HG02642 (cell line): Measurements from ENCODE around the gene KSR1.

Source experiments
- ATAC-seq: cut with Tn5 transposase; IDR thresholded peaks from one replicate; pipeline ENCODE4 v1.9.1; 2021; ENCODE audit warnings: mild to moderate bottlenecking; ENCODE audit not compliant: unreplicated experiment, poor library complexity

KSR1 gene

GRCh38 chr17:27598337-27599050, 142.2 kb downstream of the KSR1 start:
- no peak for ATAC-seq

- no peak for ATAC-seq
These were observed 144.2 kb downstream of the KSR1 start for GRCh38 chr17:27600471-27600870.

GRCh38 chr17:27601069-27601974, 145.1 kb downstream of the KSR1 start:
- no peak for ATAC-seq

- no peak for ATAC-seq
These were observed 145.7 kb downstream of the KSR1 start for GRCh38 chr17:27601975-27602302.

- ATAC-seq: peak; percentile 44
These were observed 146.6 kb downstream of the KSR1 start for GRCh38 chr17:27602721-27603420.

GRCh38 chr17:27603421-27603770, 147.1 kb downstream of the KSR1 start:
- ATAC-seq: no peak

- ATAC-seq: no peak
These were observed 147.9 kb downstream of the KSR1 start for GRCh38 chr17:27603880-27604794.

GRCh38 chr17:27605409-27605808, 149.2 kb downstream of the KSR1 start:
- no peak for ATAC-seq

GRCh38 chr17:27607521-27608091, 151.4 kb downstream of the KSR1 start:
- ATAC-seq: no peak

- ATAC-seq: no peak
These were observed 152.3 kb downstream of the KSR1 start for GRCh38 chr17:27608328-27609230.

- ATAC-seq: no peak
These were observed 153.5 kb downstream of the KSR1 start for GRCh38 chr17:27609611-27610303.

- no peak for ATAC-seq
These were observed 154.0 kb downstream of the KSR1 start for GRCh38 chr17:27610304-27610677.

GRCh38 chr17:27612160-27612770, 156.0 kb downstream of the KSR1 start:
- ATAC-seq: no peak

GRCh38 chr17:27613433-27613832, 157.2 kb downstream of the KSR1 start:
- ATAC-seq: no peak

GRCh38 chr17:27615121-27615520, 158.9 kb downstream of the KSR1 start:
- no peak for ATAC-seq

GRCh38 chr17:27616414-27616813, 160.2 kb downstream of the KSR1 start:
- ATAC-seq: no peak

GRCh38 chr17:27618417-27618816, 162.2 kb downstream of the KSR1 start:
- no peak for ATAC-seq

- no peak for ATAC-seq
These were observed 164.5 kb downstream of the KSR1 start for GRCh38 chr17:27620721-27621120.
